AML-193 (cell line): ENCODE measurements around the gene ENO2.
"Not testable (repeated sequence)": the region's sequence is repeated elsewhere in the genome, so short reads cannot be mapped to it uniquely, and the experiment has no call there.

Experiments
- DNase-seq, 2 experiments: peaks; one replicate each; lab custom pipeline; 2025; lab: John Stamatoyannopoulos, UW

Gene ENO2

GRCh38 chr12:6886206-6886999, 28.0 kb upstream of the ENO2 start:
- not testable (repeated sequence) for DNase-seq

DNA sequence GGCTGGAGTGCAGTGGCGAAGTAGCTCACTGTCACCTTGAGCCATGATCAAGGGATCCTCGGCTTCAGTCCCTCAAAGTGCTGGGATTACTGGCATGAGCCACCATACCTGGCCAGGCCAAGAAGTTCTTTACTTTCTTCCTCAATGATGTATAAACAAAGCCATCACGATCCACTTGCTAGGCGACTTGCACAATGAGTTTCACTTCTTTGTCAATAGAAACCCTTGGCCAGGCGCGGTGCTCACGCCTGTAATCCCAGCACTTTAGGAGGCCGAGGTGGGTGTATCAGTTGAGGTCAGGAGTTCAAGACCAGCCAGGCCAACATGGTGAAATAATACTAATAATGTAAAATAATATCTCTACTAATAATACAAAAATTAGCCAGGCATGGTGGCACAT, 26.9 kb upstream of the ENO2 start:
- DNase-seq, result no peak

DNA sequence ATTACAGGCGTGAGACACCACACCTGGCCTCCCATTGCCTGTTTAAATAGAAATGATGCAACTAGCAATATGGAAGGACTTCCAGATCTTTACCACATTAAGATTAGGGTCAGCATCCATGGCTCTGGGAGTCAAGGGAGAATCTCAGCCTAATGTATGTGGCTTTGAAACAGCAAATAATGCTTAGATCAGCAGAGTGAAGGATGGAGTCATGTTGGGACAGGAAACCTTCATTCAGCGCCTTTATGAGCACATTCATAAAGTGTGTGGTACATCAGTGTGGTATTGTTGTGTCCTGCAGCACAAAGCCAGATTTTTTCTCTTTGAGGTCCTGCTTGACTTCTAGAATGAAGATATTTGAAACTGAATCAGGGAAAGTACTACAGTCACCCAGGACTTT, 26.0 kb upstream of the ENO2 start:
- DNase-seq, result no peak

GRCh38 chr12:6888794-6889193, 25.6 kb upstream of the ENO2 start:
- not testable (repeated sequence) for DNase-seq

- not testable (repeated sequence) for DNase-seq
Observed at GRCh38 chr12:6889775-6890573, 24.4 kb upstream of the ENO2 start.

- peak; percentile 94 to 95 for DNase-seq
Observed at GRCh38 chr12:6890789-6891645, 23.4 kb upstream of the ENO2 start.

DNA sequence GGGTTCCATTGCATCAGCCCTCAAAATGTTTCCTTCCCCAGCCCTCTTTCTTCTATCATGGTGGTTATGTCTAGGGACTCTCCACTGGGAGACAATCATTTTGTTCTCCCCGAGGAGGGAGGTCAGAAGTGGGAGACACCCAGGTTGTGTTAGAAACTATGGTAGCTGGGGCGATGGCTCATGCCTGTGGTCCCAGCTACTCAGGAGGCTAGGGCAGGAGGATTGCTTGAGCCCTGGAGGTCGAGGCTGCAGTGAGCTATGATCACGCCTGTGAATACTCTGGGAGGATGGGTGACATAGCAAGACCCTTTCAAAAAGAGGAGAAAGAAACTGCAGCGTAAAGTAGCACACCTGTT, 22.8 kb upstream of the ENO2 start:
- DNase-seq, result no peak

DNA sequence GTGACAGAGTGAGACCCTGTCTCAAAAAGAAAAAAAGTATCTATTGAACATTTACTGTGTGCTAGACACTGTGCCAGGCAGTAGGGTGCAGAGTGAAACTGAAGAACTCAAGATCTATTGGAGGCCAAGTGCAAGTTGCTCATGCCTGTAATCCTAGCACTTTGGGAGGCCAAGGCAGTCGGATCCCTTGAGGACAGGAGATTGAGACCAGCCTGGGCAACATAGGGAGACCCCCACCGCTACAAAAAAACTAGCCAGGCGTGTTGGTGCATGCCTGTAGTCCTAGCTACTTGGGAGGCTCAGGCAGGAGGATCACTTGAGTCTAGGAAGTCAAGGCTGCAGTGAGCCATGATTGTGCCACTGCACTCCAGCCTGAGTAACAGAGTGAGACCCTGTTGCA, 21.7 kb upstream of the ENO2 start:
- DNase-seq, result not testable (repeated sequence)

GRCh38 chr12:6894321-6894720, 20.1 kb upstream of the ENO2 start:
- no peak for DNase-seq

GRCh38 chr12:6896846-6897435, 17.4 kb upstream of the ENO2 start:
- DNase-seq, result no peak

DNA sequence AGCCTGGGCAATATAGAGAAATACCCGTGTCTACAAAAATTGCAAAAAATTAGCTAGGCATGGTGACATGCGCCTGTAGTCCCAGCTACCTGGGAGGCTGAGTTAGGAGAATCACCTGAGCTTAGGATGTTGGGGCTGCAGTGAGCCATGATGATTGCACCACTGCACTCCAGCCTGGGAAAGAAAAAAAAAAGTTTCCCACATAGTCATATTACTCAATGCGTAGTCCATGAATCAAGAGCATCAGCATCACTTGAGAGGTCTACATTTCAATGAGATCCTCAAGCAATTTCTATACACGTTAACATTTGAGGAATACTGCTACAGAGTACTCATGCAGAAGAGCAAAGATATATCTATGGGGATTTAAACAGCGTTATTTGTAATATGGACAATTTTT, 15.0 kb upstream of the ENO2 start:
- no peak for DNase-seq

DNA sequence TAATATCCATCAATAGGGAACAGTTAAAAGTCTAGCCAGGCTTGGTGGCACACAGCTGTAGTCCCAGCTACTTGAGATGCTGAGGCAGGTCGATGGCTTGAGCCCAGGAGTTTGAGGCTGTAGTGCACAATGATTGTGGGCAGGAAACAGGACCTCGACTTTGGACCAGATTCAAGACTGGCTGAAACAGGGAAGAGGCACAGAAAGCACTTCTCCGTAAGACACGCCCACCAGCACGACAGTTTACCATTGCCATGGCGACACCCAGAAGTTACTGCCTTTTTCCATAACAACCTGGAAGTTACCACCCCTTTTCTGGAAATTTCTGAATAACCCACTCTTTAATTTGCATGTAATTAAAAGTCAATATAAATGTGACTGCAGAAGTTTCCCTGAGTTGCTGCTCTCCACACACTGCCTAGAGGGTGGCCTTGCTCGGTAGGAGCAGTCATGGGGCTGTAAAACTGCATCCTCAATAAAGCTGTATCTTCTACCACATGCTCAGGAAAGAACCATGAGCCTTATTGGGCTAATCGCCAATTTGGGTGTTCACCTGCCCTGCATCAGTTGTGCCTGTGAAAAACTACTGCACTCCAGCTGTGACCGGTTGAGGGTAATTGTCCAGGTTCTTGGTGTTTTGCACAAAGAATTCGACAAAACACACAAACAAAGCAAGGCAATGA, 14.4 kb upstream of the ENO2 start:
- DNase-seq, result peak; percentile 72 to 75

- no peak for DNase-seq
Observed at GRCh38 chr12:6902448-6902847, 11.9 kb upstream of the ENO2 start.

- DNase-seq, result no peak
Observed at GRCh38 chr12:6903722-6904121, 10.7 kb upstream of the ENO2 start.

DNA sequence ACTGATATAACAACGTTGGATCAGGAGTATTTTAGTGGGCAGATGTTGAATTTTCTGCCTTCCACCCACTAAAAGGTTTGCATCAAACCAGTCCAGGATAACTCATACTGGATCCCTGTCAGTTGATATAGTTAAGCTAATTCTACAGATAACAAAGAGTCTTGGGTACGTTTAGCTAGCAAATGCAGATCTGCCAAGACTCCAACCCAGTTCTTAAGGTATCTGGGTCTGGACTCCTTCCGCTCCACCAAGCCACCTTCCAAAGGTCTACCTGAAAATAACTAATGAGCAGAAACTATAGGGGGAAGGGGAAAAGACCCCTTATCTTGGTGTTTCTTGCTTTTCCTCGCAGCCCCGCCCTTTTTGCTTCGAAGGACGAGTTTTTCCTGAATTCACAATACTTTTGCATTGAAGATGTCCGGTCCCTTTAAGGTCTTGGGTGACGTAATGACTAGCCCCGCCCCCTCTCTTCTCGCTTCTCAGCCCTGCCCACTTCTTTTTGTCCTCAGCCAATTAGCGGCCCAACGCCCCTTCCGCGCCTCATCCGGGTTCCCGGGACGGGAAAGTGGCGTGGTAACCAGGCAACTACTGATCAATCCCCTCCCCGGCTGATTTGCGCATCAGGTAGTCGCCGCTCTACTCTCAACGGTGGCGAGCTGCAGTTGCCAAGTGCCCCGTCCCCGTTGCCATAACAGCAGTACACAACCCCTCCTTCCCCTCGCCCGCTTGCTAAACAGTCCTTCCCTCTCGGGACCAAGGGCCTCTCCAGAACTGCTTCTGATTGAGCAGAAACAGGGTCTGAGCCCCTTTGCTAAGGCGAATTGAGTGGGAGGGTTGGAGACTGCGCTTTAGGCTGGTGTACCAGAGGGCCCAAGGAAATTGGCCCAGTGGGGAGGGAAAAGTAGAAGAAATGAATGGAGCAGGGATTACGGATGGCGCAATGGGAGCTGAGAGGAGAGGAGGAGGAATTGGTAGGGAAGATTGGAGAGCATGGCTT, 9.8 kb upstream of the ENO2 start, which contains the start of gene LRRC23:
TSS of gene LRRC23 (plus strand) at position 543 of the 997 bp plus-strand sequence. CDS start 812 bp downstream, outside the sequence.
- DNase-seq, result peak; percentile 93

DNA sequence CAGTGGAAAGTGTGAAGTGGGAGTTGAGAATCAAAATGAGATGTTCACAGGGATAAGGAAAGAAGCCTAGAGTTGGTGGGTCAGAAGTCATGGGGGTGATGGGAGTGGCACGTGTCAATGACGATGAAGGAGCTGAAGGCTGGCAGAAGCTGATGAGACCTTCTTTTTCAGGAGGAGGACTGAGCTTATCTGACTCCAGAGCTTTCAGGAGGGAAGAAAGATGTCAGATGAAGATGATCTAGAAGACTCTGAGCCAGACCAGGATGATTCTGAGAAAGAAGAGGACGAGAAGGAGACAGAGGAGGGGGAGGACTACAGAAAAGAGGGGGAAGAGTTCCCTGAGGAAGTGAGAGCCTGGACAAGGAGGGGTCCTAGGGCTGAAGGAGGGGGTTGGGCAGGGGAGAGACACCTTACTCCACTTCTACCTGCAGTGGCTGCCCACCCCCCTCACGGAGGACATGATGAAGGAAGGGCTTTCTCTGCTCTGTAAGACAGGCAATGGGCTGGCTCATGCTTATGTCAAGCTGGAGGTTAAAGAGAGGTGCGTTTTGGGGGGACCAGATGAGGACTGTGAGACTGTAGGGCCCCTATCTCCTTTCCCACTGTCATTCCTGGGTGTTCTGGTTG, 8.9 kb upstream of the ENO2 start:
- no peak for DNase-seq

DNA sequence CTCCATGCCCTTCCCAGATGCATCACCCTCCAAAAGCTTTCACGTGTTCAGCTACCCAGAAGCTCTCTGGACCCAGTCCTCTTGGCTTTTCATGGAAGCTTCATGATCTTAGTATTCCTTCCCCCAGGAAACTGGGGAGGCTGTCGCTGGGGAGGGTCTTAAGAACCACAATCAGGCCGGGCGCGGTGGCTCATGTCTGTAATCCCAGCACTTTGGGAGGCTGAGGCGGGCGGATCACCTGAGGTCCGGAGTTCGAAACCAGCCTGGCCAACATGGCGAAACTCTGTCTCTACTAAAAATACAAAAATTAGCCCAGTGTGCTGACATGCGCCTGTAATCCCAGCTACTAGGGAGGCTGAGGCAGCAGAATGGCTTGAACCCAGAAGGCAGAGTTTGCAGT, 6.2 kb upstream of the ENO2 start:
- not testable (repeated sequence) for DNase-seq

GRCh38 chr12:6909421-6910145, 4.8 kb upstream of the ENO2 start:
- no peak for DNase-seq
